Mesenchymal stem cell (in vitro differentiated cells and primary cell): ENCODE measurements around the gene C5orf15.

ENCODE experiments used
- DNase-seq: peaks from one replicate; pipeline ENCODE4 v3.0.0-alpha.2; 2013
- H2AFZ ChIP-seq: one replicate; pipeline ENCODE4 v1.6.1; 2013; ENCODE audit warnings: low read depth, mild to moderate bottlenecking, control low read depth, inconsistent platforms, low read length, moderate library complexity
- H2AK5ac ChIP-seq: 2 replicates; pipeline ENCODE4 v1.6.1; 2013; ENCODE audit warnings: low read length, moderate library complexity, mild to moderate bottlenecking, inconsistent platforms; ENCODE audit not compliant: severe bottlenecking
- H2BK120ac ChIP-seq: one replicate; pipeline ENCODE4 v1.6.1; 2013; ENCODE audit warnings: low read depth, mild to moderate bottlenecking, inconsistent platforms, low read length, moderate library complexity
- H2BK12ac ChIP-seq, 2 experiments: one replicate each; pipeline ENCODE4 v1.6.1; 2013; ENCODE audit warnings: inconsistent platforms in 2 of 2, low read length in 2 of 2, mild to moderate bottlenecking in 2 of 2, moderate library complexity in 2 of 2, control low read depth in 1 of 2
- H2BK15ac ChIP-seq: one replicate; pipeline ENCODE4 v1.6.1; 2013; ENCODE audit warnings: mild to moderate bottlenecking, low read depth, inconsistent platforms; ENCODE audit not compliant: poor library complexity, severe bottlenecking
- H2BK5ac ChIP-seq: 2 replicates; pipeline ENCODE4 v1.6.1; 2013; ENCODE audit warnings: low read depth, mild to moderate bottlenecking, low read length, control low read depth, inconsistent platforms; ENCODE audit not compliant: poor library complexity, severe bottlenecking
- H3K14ac ChIP-seq, 2 experiments: one replicate each; pipeline ENCODE4 v1.6.1; 2013; ENCODE audit warnings: inconsistent platforms in 2 of 2, low read length in 2 of 2, control low read depth in 1 of 2, mild to moderate bottlenecking in 1 of 2, moderate library complexity in 1 of 2
- H3K18ac ChIP-seq, 2 experiments: one replicate each; pipeline ENCODE4 v1.6.1; 2013; ENCODE audit warnings: inconsistent platforms in 2 of 2, low read length in 2 of 2, control low read depth in 1 of 2, low read depth in 1 of 2, mild to moderate bottlenecking in 1 of 2
- H3K23ac ChIP-seq, 2 experiments: one replicate each; pipeline ENCODE4 v1.6.1; 2013; ENCODE audit warnings: inconsistent platforms in 2 of 2, low read length in 2 of 2, mild to moderate bottlenecking in 2 of 2, moderate library complexity in 2 of 2, control low read depth in 1 of 2
- H3K27ac ChIP-seq: 2 replicates; pipeline ENCODE4 v1.5.1; 2013; ENCODE audit warnings: mild to moderate bottlenecking, moderate library complexity, low read length, control low read depth, inconsistent platforms; ENCODE audit not compliant: poor library complexity, severe bottlenecking
- H3K27me3 ChIP-seq, 2 experiments: 2 replicates each; pipeline versions ENCODE4 v1.6.1 to v1.7.0; 2013; ENCODE audit warnings: low read length in 2 of 2, mild to moderate bottlenecking in 2 of 2, moderate library complexity in 2 of 2, control low read depth in 1 of 2, inconsistent platforms in 1 of 2; ENCODE audit not compliant: control insufficient read depth in 1 of 2, insufficient read depth in 1 of 2
- H3K36me3 ChIP-seq, 2 experiments: 2 replicates each; pipeline versions ENCODE4 v1.6.1 to v1.7.0; 2013; ENCODE audit warnings: low read length in 2 of 2, control low read depth in 1 of 2, inconsistent platforms in 1 of 2, low read depth in 1 of 2, mild to moderate bottlenecking in 1 of 2; ENCODE audit not compliant: insufficient read depth in 2 of 2, control insufficient read depth in 1 of 2
- H3K4ac ChIP-seq, 2 experiments: one replicate each; pipeline ENCODE4 v1.6.1; 2013; ENCODE audit warnings: inconsistent platforms in 2 of 2, low read length in 2 of 2, mild to moderate bottlenecking in 2 of 2, moderate library complexity in 2 of 2, control low read depth in 1 of 2, low read depth in 1 of 2
- H3K4me1 ChIP-seq: 2 replicates; pipeline ENCODE4 v1.6.1; 2013; ENCODE audit warnings: low read depth, low read length, control low read depth; ENCODE audit not compliant: control insufficient read depth, insufficient read depth
- H3K4me2 ChIP-seq: 2 replicates; pipeline ENCODE4 v1.6.1; 2013; ENCODE audit warnings: low read length, mild to moderate bottlenecking, inconsistent platforms; ENCODE audit not compliant: poor library complexity, severe bottlenecking
- H3K4me3 ChIP-seq, 2 experiments: 2 replicates each; pipeline versions ENCODE4 v1.5.1 to v1.7.0; 2013; ENCODE audit warnings: low read length in 2 of 2, mild to moderate bottlenecking in 2 of 2, control low read depth in 1 of 2, low read depth in 1 of 2; ENCODE audit not compliant: insufficient read depth in 1 of 2
- H3K79me1 ChIP-seq: replicated peaks from 2 replicates; pipeline ENCODE4 v1.6.1; 2013; ENCODE audit warnings: mild to moderate bottlenecking, control low read depth, low read length, inconsistent platforms; ENCODE audit not compliant: poor library complexity, severe bottlenecking
- H3K9ac ChIP-seq: 2 replicates; pipeline ENCODE4 v1.7.0; 2013; ENCODE audit warnings: mild to moderate bottlenecking, low read length, moderate library complexity
- H3K9me3 ChIP-seq: 2 replicates; pipeline ENCODE4 v1.7.0; 2013; ENCODE audit warnings: mild to moderate bottlenecking, low read length; ENCODE audit not compliant: control insufficient read depth
- H4K8ac ChIP-seq: one replicate; pipeline ENCODE4 v1.6.1; 2013; ENCODE audit warnings: inconsistent platforms, mild to moderate bottlenecking, low read length, moderate library complexity
- H4K91ac ChIP-seq: one replicate; pipeline ENCODE4 v1.6.1; 2013; ENCODE audit warnings: mild to moderate bottlenecking, low read length, inconsistent platforms
- WGBS: methylation state at CpG from one replicate; pipeline ENCODE4 v1.1.7; 2013; ENCODE audit warnings: mixed read lengths; 5-methylcytosine and 5-hydroxymethylcytosine counted together

The C5orf15 gene

GRCh38 chr5:133906303-133906702, 62.1 kb downstream of the C5orf15 start:
- no peaks in the 10 kb centered on the region for H3K9me3 ChIP-seq
- no peak overlapping the region for H3K4ac ChIP-seq
- H3K27ac ChIP-seq, result no peak overlapping the region
- H3K4me2 ChIP-seq, result no peak overlapping the region
- H3K23ac ChIP-seq, result no peak overlapping the region
- H3K18ac ChIP-seq, result no peak overlapping the region
- H2AFZ ChIP-seq, result no peak overlapping the region
- no peak overlapping the region for H2BK15ac ChIP-seq
- no peak for DNase-seq
- H4K8ac ChIP-seq, result no peak overlapping the region
- WGBS, result 91% methylated on average over 5 of the region's 6 CpGs
- H4K91ac ChIP-seq, result no peak overlapping the region
- no peak overlapping the region for H3K4me3 ChIP-seq
- H3K27me3 ChIP-seq, result peaks cover 3 to 45% of the 10 kb centered on the region in 2 experiments
- no peaks in the 10 kb centered on the region for H3K36me3 ChIP-seq
- no peak overlapping the region for H2BK5ac ChIP-seq
- no peaks in the 10 kb centered on the region for H3K79me1 ChIP-seq
- H2AK5ac ChIP-seq, result no peak overlapping the region
- no peak overlapping the region for H3K9ac ChIP-seq
- H2BK120ac ChIP-seq, result no peak overlapping the region
- H3K14ac ChIP-seq, result no peak overlapping the region
- no peak overlapping the region for H2BK12ac ChIP-seq
- no peaks in the 10 kb centered on the region for H3K4me1 ChIP-seq
